NB4 (cell line): Measurements from ENCODE around the gene EXOC8.
A peak's percentile ranks its signal among the peaks of the same experiment; 100 is the strongest.

ENCODE experiments used
- DNase-seq: peaks from one replicate; pipeline ENCODE4 v3.0.0; 2010; ENCODE audit warnings: low read depth
- H3K4me3 ChIP-seq: one replicate; pipeline ENCODE4 v1.5.1; 2011; ENCODE audit warnings: mild to moderate bottlenecking, low read depth, low read length, moderate library complexity
- CTCF ChIP-seq: IDR thresholded peaks from one replicate; pipeline ENCODE4 v1.5.1; 2012; ENCODE audit warnings: low read depth, low read length
- MYC ChIP-seq: IDR thresholded peaks from 2 replicates; pipeline ENCODE4 v1.6.1; 2011; ENCODE audit warnings: low read depth, low read length
- POLR2A ChIP-seq: IDR thresholded peaks from 2 replicates; pipeline ENCODE4 v1.6.1; 2011; ENCODE audit warnings: mild to moderate bottlenecking; ENCODE audit not compliant: insufficient read length; ENCODE audit errors: extremely low read depth
- TF ChIP-seq, protein P1 (sequence below): IDR thresholded peaks from 2 replicates; pipeline ENCODE4 v1.6.1; 2011; ENCODE audit warnings: low read depth, low read length

Gene EXOC8, protein sequence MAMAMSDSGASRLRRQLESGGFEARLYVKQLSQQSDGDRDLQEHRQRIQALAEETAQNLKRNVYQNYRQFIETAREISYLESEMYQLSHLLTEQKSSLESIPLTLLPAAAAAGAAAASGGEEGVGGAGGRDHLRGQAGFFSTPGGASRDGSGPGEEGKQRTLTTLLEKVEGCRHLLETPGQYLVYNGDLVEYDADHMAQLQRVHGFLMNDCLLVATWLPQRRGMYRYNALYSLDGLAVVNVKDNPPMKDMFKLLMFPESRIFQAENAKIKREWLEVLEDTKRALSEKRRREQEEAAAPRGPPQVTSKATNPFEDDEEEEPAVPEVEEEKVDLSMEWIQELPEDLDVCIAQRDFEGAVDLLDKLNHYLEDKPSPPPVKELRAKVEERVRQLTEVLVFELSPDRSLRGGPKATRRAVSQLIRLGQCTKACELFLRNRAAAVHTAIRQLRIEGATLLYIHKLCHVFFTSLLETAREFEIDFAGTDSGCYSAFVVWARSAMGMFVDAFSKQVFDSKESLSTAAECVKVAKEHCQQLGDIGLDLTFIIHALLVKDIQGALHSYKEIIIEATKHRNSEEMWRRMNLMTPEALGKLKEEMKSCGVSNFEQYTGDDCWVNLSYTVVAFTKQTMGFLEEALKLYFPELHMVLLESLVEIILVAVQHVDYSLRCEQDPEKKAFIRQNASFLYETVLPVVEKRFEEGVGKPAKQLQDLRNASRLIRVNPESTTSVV

DNA sequence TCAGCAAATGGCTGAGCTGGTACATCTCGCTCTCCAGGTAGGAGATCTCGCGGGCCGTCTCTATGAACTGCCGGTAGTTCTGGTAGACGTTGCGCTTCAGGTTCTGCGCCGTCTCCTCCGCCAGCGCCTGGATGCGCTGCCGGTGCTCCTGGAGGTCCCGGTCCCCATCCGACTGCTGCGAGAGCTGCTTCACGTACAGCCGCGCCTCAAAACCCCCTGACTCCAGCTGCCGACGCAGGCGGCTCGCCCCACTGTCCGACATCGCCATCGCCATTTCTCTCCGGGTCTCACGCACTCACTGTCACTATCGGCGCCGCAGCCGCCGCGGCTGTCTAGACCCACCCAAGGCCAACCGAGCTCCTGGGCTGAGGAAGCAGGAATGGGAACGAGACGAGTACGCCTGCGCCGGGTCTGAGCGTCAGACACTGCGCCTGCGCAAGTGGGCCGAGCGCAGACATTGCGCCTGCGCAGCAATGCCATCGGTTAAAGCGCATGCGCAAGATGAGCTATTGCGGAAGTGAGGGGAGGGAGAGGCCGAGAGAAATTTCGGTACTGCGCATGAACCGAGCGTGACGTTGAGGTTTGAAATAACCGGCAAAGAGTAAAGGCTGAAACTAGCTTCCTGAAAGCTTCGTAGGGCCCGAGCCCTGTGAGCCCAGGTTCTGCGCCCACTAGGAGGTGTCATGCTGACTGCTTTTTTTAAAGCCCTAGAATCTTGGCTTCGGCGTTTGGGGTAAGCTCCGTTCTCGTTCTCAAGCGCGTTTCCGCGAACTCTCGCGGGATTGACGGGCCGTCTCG is at the start of gene EXOC8:
Gene EXOC8, minus strand, starts transcription at position 381 of the 798 bp plus-strand sequence. Its CDS starts 107 bp downstream, at position 274.
- peak; percentile 72 for TF ChIP-seq POLR2A
- peak; percentile 14 for TF ChIP-seq CTCF
- TF ChIP-seq, protein P1, sequence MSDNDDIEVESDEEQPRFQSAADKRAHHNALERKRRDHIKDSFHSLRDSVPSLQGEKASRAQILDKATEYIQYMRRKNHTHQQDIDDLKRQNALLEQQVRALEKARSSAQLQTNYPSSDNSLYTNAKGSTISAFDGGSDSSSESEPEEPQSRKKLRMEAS: peak; percentile 14; the same call in 1 of the 2 replicates
- peak; percentile 59 for TF ChIP-seq MYC
- peak within 1 kb of the TSS; percentile 97 for H3K4me3 ChIP-seq
- DNase-seq: peak; percentile 95

- TF ChIP-seq CTCF (no peak), MYC (no peak), POLR2A (no peak)
- TF ChIP-seq, protein P1: no peak
- DNase-seq: no peak
- H3K4me3 ChIP-seq: no peak overlapping the region
Observed at GRCh38 chr1:231386466-231386865, 48.8 kb upstream of the EXOC8 start.

DNA sequence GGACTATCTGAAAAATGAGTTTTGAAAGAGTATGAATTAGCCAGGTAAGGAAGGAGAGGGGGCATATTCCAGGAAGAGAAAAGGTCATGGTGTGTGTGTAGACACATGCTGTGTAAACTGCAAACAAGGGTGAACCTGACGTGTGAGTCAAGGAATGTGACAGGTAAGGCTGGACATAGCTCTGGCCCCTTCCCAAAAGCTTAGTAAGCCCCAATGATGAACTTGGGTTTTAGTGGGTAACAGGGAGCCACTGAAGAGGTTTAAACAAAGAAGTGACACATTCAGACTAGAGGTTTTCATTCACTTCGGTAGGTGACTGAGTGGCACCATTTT is 47.7 kb upstream of the EXOC8 start:
- TF ChIP-seq CTCF: no peak
- no peak overlapping the region for H3K4me3 ChIP-seq
- DNase-seq: no peak

- H3K4me3 ChIP-seq: no peak overlapping the region
- DNase-seq: no peak
- no peak for TF ChIP-seq MYC
- no peak for TF ChIP-seq POLR2A
- TF ChIP-seq CTCF: no peak
- TF ChIP-seq, protein P1: no peak
Observed at GRCh38 chr1:231384696-231385415, 47.2 kb upstream of the EXOC8 start.

DNA sequence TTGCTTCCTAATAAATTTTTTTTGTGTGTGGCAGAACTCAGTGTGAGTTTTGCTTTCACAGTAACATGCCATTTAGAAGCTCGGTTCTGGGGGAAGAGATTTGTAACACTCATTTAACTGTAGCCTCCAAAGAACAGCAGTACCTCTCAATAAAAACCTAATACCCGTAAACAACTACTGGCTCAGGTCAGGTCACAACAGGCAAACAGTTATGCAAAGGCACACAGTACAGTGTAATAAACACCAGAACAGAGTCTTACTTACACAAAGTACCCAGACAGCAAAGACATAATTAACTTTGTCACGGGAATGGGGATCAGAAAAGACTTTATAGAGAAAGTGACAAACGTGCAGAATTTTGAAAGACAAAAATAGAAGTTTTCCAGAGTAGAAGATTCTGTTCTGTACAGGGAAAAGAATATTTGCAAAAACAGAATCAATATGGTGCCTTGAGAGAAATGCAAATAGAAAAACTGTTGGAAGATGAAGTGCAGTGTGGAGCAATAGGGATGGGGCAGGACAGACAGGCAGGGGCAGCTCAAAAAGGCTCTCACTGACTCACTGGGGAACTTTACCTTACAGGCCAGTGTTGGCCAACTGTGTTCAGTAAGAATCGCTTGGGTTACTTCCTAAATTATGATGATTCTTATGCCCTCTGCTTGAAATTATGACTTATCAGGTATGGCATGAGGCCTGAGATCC is 45.7 kb upstream of the EXOC8 start:
- DNase-seq: peak; percentile 30
- TF ChIP-seq, protein P1: no peak
- TF ChIP-seq MYC (no peak), POLR2A (no peak), CTCF (no peak)
- no peak overlapping the region for H3K4me3 ChIP-seq
